Measurements from ENCODE around the gene SHISA8.

The SHISA8 gene

GRCh38 chr22:41915786-41916493 lies 1.1 kb upstream of the SHISA8 start:
- no peak for DNase-seq (ENCODE audit: low read depth in 2 of 2, low spot score in 1 of 2)

DNA sequence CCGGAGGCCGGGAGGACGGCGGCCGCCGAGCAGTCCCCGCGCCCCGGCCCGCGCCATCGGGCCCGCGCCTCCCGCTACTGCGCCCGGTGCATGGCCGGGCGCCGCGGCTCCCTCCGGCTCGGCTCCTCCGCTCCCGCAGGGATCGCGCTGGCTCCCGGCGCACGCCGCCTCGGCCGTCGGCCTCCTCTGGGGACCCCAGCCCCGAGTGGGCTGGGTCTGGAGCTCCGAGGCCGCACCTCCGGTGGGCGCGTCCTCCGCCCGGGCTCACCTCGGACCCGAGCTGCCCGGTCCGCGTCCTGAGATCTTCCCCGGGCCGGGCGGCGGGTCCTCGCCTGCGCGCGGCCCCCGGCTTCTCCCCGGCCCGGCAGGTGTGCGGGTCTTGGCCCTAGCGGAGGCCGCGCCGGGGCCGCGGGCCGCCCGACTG lies 251 bp downstream of the SHISA8 start:
- DNase-seq (ENCODE audit: low read depth in 2 of 2, low spot score in 1 of 2), result no peak

DNA sequence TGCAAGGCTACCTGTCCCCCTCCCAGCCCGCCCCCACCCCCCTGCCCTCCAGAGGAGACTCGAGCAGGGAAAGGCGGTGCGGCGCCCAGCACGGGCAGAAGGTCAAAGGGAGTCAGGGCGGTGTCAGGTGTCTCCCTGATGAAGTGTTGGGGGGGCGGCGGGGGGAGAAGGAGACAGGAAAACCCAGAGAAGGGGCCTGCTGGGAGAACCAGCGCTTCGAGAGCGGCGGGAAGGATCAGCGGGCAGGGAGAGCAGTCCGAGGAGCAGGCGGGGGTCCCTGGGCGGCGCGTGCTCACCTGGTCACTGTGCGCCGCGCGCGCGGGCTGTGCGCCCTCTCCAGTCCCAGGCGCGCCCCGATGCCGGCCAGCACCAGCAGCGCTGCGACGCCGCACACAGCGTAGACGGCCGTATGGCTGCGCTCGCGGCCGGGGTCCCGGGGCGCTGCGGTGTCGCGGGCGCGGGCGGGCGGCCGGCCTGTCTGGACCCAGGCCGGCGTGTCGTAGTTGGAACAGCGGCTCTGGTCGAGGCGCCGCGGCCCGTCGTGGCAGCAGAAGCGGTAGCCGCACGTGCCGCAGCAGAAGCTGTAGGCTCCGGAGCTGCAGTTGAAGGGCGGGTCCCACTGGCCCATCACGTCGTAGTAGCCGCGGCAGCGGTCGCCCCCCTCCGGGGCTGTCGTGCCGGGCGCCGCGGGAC lies 886 bp downstream of the SHISA8 start:
- no peak for DNase-seq (ENCODE audit: low read depth in 2 of 2, low spot score in 1 of 2)

- no peak for DNase-seq (ENCODE audit: low read depth in 2 of 2, low spot score in 1 of 2)
Observed at GRCh38 chr22:41913040-41913719, 1.7 kb downstream of the SHISA8 start.

DNA sequence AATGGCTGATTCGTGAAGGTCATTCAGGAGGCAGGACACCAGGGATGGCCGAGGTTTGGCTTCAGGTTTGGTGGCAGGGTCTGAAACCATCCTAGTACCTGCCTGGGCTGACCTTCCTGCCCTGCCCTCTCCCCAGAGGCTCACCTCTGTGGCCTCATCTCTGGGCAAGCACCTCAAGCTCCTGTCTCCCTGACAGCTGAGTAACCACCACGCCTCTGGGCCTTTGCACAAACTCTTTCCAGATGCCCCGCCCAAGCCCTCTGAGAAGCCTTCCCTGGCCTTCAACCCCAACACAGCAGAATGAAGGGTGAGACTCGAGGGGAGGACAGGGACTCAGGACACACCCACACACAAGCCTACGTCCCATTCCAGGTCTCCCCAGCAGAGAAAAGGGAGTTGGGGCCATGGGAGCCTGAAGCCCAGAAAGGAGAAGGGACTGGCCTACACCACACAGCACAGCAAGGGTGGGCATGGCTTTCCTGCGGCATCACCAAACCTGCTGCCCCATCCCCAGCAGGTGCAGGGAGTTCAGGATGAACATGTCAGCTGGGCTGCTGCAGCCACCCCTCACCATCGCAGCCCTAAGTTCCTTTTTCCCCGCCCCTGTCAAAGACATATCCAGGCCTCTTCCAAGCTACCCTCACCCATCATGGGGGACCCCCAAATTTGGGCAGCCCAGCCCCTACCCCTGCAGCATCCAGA lies 2.4 kb downstream of the SHISA8 start:
- no peak for DNase-seq (ENCODE audit: low read depth in 2 of 2, low spot score in 1 of 2)

DNA sequence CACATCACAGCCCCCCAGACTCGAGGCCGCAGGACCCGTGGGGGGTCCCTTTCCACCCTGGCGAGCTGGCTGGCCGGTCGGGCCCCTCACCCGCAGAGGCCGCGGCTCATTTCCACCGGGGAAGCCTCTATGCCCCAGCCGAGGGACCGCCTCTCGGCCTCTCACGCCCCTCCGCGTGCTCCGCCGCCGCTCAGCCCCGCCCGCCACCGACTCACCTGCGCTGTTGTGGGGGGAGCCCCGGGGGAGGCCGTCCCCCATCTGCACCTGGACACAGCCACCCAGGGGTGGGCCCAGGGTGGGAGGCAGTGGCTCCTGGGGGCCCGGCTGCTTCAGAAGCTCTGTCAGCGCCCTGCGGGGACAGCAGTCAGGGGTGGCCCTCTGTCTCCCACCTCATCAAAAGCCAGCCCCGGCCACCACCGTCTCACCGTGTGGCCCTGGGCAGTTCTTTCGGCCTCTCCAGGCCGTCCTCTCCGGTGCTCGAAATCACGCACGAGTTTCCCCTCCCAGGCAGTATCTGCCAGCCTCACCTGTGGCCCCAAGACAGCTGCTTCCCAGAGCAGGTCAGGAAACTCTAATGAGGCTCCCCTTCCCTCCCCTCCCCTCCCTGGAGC lies 3.8 kb downstream of the SHISA8 start:
- no peak for DNase-seq (ENCODE audit: low read depth in 2 of 2, low spot score in 1 of 2)

DNA sequence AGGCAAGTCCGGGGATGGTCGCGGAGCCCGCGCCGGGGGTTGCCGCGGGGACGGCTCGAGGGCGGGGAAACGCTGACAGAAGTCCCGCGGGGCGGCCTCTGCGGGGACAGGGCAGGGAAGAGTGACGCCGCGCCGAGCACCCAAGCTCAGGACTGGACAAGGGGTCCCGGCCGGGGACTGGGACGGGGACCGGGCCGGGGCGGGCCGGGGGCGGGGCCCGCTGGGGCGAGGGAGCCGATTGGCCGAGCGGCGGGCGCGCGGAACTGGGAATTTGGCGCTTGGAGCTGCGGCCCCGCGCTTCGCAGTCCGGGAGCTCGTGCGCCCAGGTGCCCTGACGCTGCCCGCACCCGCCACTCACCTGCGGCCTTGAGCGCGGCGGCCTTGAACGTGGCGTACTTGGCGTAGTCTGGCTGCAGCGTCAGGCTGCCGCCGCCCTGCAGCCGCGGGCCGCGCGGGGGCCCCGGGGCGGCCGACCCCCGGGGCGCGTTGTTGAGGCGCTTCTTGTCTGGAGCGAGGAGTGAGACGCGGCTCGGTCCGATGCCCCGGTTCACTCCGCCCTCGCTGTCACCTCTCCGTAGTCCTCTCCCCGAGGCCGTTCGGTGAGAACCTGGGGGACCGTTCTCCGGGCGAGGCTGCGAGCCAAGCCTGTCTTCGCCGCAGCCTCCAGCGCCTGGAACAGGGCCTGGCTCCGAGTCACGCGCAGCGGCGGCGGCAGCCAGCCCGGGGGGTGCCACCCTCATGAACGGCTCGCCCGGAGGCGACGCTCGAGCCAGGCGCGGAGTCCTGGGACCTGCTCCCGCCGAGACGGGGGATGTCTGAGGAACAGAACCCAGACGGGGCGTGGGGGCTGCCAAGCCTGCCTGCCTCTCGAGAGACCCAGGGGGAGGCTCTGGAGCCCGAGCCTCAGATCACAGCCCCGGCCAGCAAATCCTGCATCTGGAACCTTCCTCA lies 4.5 kb downstream of the SHISA8 start:
- no peak for DNase-seq (ENCODE audit: low read depth in 2 of 2, low spot score in 1 of 2)

- DNase-seq (ENCODE audit: low read depth in 2 of 2, low spot score in 1 of 2), result no peak
Observed at GRCh38 chr22:41909310-41910049, 5.4 kb downstream of the SHISA8 start.

GRCh38 chr22:41908411-41909309 lies 6.2 kb downstream of the SHISA8 start:
- DNase-seq (ENCODE audit: low read depth in 2 of 2, low spot score in 1 of 2), result no peak

GRCh38 chr22:41907436-41908401 lies 7.2 kb downstream of the SHISA8 start:
- DNase-seq (ENCODE audit: low read depth in 2 of 2, low spot score in 1 of 2), result no peak

DNA sequence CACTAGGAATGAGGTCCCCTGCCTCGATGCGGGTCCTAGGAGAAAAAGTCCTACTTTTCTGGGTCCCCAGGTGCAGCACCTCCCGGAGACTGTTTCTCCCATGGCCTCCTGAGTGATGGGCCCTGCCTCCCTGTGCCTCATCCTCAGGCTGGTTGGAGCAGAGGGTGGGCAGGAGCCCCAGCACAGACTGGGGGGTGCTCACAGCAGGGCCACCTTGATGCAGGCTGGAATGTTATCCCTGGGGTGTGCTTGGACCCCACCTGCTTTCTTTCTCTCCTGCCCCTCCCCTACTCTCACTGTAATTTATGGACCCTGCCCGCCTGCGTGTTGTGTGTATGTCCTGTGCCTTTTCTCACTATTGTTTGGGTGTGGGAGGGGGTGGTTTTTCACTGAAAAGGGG lies 8.1 kb downstream of the SHISA8 start:
- DNase-seq (ENCODE audit: low read depth in 2 of 2, low spot score in 1 of 2), result no peak

DNA sequence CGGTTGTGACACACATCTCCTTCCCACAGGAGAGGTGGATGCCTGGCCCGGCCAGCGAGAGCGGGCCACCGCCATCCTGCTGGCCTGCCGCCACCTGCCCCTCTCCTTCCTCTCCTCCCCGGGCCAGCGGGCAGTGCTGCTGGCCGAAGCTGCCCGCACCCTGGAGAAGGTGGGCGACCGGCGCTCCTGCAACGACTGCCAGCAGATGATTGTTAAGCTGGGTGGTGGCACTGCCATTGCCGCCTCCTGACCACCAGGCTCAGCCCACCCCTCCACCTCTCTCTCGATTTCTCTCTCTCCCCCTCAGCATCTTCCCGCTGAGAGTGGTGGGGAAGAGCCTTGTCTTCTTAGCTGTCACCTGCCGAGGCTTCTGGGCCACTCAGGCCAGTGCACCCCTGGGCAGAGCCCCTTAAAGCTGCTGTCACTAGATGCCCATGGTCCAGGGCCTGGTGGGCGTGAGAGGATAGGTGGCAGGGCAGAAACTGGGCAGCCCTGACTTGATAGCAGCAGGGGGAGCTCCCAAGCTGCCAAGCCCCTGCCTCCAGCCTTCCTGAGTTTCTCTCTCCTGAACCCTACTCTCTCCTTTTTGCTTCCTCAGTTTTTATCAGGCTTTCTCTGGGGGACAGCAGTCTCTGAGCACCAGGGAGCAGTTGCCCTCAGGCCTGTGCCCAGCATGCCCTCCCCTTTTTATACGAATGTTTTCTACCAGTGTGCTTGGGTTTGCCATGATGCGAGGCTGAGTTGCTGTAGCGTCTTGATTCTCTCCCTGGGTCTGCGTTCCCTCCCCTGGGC lies 9.3 kb downstream of the SHISA8 start:
- no peak for DNase-seq (ENCODE audit: low read depth in 2 of 2, low spot score in 1 of 2)

DNA sequence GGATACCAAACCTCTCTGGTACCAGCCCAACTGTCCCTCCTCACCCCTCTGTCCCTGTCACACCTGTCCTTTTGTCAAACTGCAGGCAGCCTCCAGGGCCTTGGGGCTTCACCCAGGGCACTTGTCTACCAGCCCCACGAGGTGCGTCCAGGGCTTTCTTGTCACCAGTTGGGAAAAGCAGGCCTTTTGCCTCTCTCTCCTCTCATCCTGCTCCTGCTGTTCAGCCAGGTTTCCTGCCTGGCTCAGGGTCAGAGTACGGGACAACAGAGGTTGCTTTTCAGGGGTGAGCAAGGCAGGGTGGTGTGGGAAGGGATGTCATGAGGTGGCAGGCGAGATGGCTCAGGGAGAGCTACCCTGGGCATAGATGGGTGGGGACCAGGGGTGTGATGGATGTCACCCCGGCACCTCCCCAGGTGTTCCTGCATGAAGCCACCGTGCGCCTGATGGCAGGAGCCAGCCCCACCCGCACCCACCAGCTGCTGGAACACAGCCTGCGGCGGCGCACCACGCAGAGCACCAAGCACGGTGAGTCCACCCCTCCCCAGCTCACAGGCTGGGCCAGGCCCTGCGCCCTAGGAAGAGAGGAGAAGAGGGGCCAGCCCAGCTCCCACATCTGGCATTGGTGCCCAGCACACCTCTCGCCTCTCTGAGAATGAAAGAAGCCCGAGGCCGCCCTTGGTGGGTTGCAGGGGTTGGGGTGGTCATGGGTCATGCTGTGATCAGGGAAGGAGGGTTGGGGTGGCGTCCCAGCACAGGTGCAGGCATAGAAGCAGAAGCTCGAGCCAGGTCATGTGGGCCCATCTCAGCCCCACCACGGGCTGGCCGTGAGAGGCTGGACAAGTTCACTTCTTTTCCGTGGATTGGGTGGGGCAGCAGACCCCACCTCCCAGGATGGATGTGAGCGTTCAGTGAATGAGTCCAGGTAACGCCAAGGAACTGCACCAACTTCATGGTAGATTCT lies 10.1 kb downstream of the SHISA8 start:
- DNase-seq (ENCODE audit: low read depth in 2 of 2, low spot score in 1 of 2), result no peak

- no peak for DNase-seq (ENCODE audit: low read depth in 2 of 2, low spot score in 1 of 2)
Observed at GRCh38 chr22:41902932-41903421, 11.9 kb downstream of the SHISA8 start.

GRCh38 chr22:41902016-41902415 lies 12.9 kb downstream of the SHISA8 start:
- no peak for DNase-seq (ENCODE audit: low read depth in 2 of 2, low spot score in 1 of 2)
